Measurements from ENCODE around the gene OR6X1. TPM values are rescaled to one million over a fixed set of nuclear protein-coding genes. Genes with fewer than 3 reads are reported as not detected.

Gene OR6X1
- polyA plus RNA-seq, 1 donor (not counting 4 experiments of a cell fraction or from before 2014, with no cell fraction given) = not detected

GRCh38 chr11:123741159-123742030 lies 12.9 kb downstream of the OR6X1 start, which contains the start of gene ZNF202:
Gene ZNF202 (minus strand): TSS chr11:123741660. CDS start chr11:123730888, 10,772 bp downstream.
- peak in 2 of 3 experiments; percentile 19 to 23 for TF ChIP-seq CTCF (optimal IDR thresholded peaks at IDR 0.05 in 1 of 3, IDR thresholded peaks at IDR 0.05 in 1 of 3, conservative IDR thresholded peaks at IDR 0.05 in 1 of 3; ENCODE audit: extremely low read depth in 1 of 3, insufficient read depth in 2 of 3, low read length in 3 of 3)
- TF ChIP-seq EZH2 (IDR thresholded peaks at IDR 0.05; ENCODE audit: low read length) = no peak
- H3K4me1 ChIP-seq (ENCODE audit: control insufficient read depth, extremely low read depth, insufficient read depth, low read length) = peaks cover 11% of the 10 kb centered on the region
- DNase-seq (ENCODE audit: low read depth, low spot score) = peak; percentile 7
- dilution Hi-C loops (cut with MboI; ENCODE audit: extremely low pct_ligation_motif_present, low sequenced_read_pairs) = no loop called here
- H2AFZ ChIP-seq (ENCODE audit: control insufficient read depth, low read length) = peak within 1 kb of the TSS; percentile 97
- H3K27me3 ChIP-seq (ENCODE audit: control insufficient read depth, extremely low read depth, insufficient read depth, low read length) = no peaks in the 10 kb centered on the region
- peak within 1 kb of the TSS; percentile 78 to 99 (median 89) for H3K4me3 ChIP-seq (ENCODE audit: control insufficient read depth in 2 of 3, extremely low read depth in 1 of 3, insufficient read depth in 2 of 3, low read depth in 1 of 3, low read length in 3 of 3)
- peak within 1 kb of the TSS; percentile 89 for H3K4me2 ChIP-seq (ENCODE audit: control insufficient read depth, extremely low read depth, insufficient read depth, low read depth, low read length)
- H3K9me1 ChIP-seq (ENCODE audit: control insufficient read depth, extremely low read depth, insufficient read depth, low read length) = no peaks in the 10 kb centered on the region
- no peaks in the 10 kb centered on the region for H4K20me1 ChIP-seq (ENCODE audit: control insufficient read depth, extremely low read depth, insufficient read depth, low read length)
- H3K9ac ChIP-seq (ENCODE audit: control insufficient read depth, extremely low read depth, insufficient read depth, low read length) = peak within 1 kb of the TSS; percentile 88
- no peaks in the 10 kb centered on the region for H3K9me3 ChIP-seq (ENCODE audit: control insufficient read depth, low read depth, low read length)
- H3K36me3 ChIP-seq (ENCODE audit: control insufficient read depth in 2 of 2, extremely low read depth in 1 of 2, insufficient read depth in 2 of 2, low read length in 2 of 2) = peaks cover 3 to 15% of the 10 kb centered on the region in 2 experiments
- FAIRE-seq = no peak
- H3K27ac ChIP-seq (ENCODE audit: control insufficient read depth, insufficient read depth, low read length) = peak within 1 kb of the TSS; percentile 71
- H3K79me2 ChIP-seq (ENCODE audit: control insufficient read depth, insufficient read depth, low read length) = peaks cover 48% of the 10 kb centered on the region

- FAIRE-seq = no peak
Observed at GRCh38 chr11:123740787-123741158, 13.5 kb downstream of the OR6X1 start.

More at GRCh38 chr11:123740787-123741158, 13.5 kb downstream of the OR6X1 start:
- Histone ChIP-seq H3K9me3 (ENCODE audit: control insufficient read depth, low read depth, low read length) (no peaks in the 10 kb centered on the region), H3K4me3 (ENCODE audit: control insufficient read depth in 2 of 3, extremely low read depth in 1 of 3, insufficient read depth in 2 of 3, low read depth in 1 of 3, low read length in 3 of 3) (peak overlapping the region; percentile 78 to 99 (median 89)), H3K9me1 (ENCODE audit: control insufficient read depth, extremely low read depth, insufficient read depth, low read length) (no peaks in the 10 kb centered on the region), H3K79me2 (ENCODE audit: control insufficient read depth, insufficient read depth, low read length) (peaks cover 55% of the 10 kb centered on the region), H3K9ac (ENCODE audit: control insufficient read depth, extremely low read depth, insufficient read depth, low read length) (peak overlapping the region; percentile 88), H3K4me2 (ENCODE audit: control insufficient read depth, extremely low read depth, insufficient read depth, low read depth, low read length) (peak overlapping the region; percentile 89), H3K36me3 (ENCODE audit: control insufficient read depth in 2 of 2, extremely low read depth in 1 of 2, insufficient read depth in 2 of 2, low read length in 2 of 2) (peaks cover 3 to 15% of the 10 kb centered on the region in 2 experiments), H3K4me1 (ENCODE audit: control insufficient read depth, extremely low read depth, insufficient read depth, low read length) (peaks cover 11% of the 10 kb centered on the region), H2AFZ (ENCODE audit: control insufficient read depth, low read length) (peak overlapping the region; percentile 72), H3K27me3 (ENCODE audit: control insufficient read depth, extremely low read depth, insufficient read depth, low read length) (no peaks in the 10 kb centered on the region), H3K27ac (ENCODE audit: control insufficient read depth, insufficient read depth, low read length) (peak overlapping the region; percentile 71), H4K20me1 (ENCODE audit: control insufficient read depth, extremely low read depth, insufficient read depth, low read length) (no peaks in the 10 kb centered on the region)
- TF ChIP-seq CTCF (optimal IDR thresholded peaks at IDR 0.05 in 1 of 3, IDR thresholded peaks at IDR 0.05 in 1 of 3, conservative IDR thresholded peaks at IDR 0.05 in 1 of 3; ENCODE audit: extremely low read depth in 1 of 3, insufficient read depth in 2 of 3, low read length in 3 of 3) (no peak), EZH2 (IDR thresholded peaks at IDR 0.05; ENCODE audit: low read length) (no peak)
- no peak for DNase-seq (ENCODE audit: low read depth, low spot score)
- dilution Hi-C loops (cut with MboI; ENCODE audit: extremely low pct_ligation_motif_present, low sequenced_read_pairs) = no loop called here

All from keratinocyte (primary cell).